ENCODE measurements around the gene DAP. TPM values are rescaled to one million over a fixed set of nuclear protein-coding genes. Genes with fewer than 3 reads are reported as not detected.

DAP gene
- total and polyA plus RNA-seq, 2 experiments from 2014 or later = 35.7 to 37.6 TPM

DNA sequence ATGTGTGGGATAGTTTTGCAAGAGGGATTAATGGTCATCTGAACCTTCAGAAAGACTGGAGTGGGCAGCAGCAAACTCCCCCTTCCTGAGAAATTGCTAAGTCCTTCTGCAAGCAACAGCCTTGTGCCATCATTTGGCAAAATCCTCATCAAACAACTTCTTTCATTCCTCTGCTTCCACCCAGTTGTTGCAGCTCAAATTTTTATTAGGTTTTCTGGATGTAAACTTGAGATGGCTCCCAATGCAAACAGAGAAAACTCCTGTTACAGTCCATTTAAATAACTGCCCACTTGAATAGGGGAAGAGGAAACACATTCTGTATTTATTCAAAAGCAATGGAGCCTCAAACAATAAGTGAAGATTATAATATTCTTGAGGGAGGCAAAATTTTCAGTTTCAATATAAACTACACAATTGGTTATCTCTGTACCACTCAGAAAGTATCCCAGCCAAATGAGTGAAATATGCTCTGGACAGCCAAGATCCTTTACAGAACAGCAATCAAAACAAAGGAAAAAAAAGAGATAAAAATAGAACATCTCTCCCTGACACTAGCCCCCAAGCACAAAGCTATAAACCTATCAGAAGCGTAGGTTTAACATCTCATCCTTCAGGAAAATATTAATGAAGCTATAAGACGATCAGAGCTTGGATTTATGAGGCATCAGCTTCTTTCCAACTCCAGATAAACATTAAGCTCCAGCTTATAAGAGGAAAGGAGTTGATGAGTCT is 17.3 kb upstream of the DAP start:
- peaks cover 4% of the 10 kb centered on the region for H3K27me3 Mint-ChIP-seq (ENCODE audit: insufficient read depth, low read depth, poor library complexity)
- no peaks in the 10 kb centered on the region for H3K79me2 ChIP-seq (replicated peaks; ENCODE audit: insufficient read depth)
- no peaks in the 10 kb centered on the region for H3K27me3 ChIP-seq (ENCODE audit: insufficient read depth)
- H3K36me3 ChIP-seq (ENCODE audit: insufficient read depth) = no peaks in the 10 kb centered on the region
- no peak overlapping the region for H3K4me3 ChIP-seq
- no peaks in the 10 kb centered on the region for H4K20me1 ChIP-seq (replicated peaks; ENCODE audit: insufficient read depth)
- H3K4me1 ChIP-seq (ENCODE audit: insufficient read depth) = no peaks in the 10 kb centered on the region
- no peak overlapping the region for H3K27ac Mint-ChIP-seq
- H3K27ac ChIP-seq (ENCODE audit: low read depth) = no peak overlapping the region
- H3K4me2 ChIP-seq = no peak overlapping the region
- H3K4me3 Mint-ChIP-seq = no peak overlapping the region
- H3K4me1 Mint-ChIP-seq = no peaks in the 10 kb centered on the region
- peaks cover 4% of the 10 kb centered on the region; the same call in 1 of the 2 replicates for H3K9me2 ChIP-seq (ENCODE audit: insufficient read depth)
- H2AFZ ChIP-seq = no peak overlapping the region
- DNase-seq (ENCODE audit: low spot score) = no peak
- ATAC-seq = no peak
- H3K36me3 Mint-ChIP-seq (ENCODE audit: low read depth) = peaks cover 9% of the 10 kb centered on the region; the same call in 2 of the 3 replicates
- TF ChIP-seq EZH2phosphoT487 (IDR thresholded peaks at IDR 0.05; ENCODE audit: unreplicated experiment) (no peak), STAT1 (IDR thresholded peaks at IDR 0.05; ENCODE audit: unreplicated experiment) (no peak)
- TF ChIP-seq, protein P1, sequence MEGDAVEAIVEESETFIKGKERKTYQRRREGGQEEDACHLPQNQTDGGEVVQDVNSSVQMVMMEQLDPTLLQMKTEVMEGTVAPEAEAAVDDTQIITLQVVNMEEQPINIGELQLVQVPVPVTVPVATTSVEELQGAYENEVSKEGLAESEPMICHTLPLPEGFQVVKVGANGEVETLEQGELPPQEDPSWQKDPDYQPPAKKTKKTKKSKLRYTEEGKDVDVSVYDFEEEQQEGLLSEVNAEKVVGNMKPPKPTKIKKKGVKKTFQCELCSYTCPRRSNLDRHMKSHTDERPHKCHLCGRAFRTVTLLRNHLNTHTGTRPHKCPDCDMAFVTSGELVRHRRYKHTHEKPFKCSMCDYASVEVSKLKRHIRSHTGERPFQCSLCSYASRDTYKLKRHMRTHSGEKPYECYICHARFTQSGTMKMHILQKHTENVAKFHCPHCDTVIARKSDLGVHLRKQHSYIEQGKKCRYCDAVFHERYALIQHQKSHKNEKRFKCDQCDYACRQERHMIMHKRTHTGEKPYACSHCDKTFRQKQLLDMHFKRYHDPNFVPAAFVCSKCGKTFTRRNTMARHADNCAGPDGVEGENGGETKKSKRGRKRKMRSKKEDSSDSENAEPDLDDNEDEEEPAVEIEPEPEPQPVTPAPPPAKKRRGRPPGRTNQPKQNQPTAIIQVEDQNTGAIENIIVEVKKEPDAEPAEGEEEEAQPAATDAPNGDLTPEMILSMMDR (conservative IDR thresholded peaks at IDR 0.05; ENCODE audit: low read depth in 2 of 2) = no peak
- TF ChIP-seq, protein P2, sequence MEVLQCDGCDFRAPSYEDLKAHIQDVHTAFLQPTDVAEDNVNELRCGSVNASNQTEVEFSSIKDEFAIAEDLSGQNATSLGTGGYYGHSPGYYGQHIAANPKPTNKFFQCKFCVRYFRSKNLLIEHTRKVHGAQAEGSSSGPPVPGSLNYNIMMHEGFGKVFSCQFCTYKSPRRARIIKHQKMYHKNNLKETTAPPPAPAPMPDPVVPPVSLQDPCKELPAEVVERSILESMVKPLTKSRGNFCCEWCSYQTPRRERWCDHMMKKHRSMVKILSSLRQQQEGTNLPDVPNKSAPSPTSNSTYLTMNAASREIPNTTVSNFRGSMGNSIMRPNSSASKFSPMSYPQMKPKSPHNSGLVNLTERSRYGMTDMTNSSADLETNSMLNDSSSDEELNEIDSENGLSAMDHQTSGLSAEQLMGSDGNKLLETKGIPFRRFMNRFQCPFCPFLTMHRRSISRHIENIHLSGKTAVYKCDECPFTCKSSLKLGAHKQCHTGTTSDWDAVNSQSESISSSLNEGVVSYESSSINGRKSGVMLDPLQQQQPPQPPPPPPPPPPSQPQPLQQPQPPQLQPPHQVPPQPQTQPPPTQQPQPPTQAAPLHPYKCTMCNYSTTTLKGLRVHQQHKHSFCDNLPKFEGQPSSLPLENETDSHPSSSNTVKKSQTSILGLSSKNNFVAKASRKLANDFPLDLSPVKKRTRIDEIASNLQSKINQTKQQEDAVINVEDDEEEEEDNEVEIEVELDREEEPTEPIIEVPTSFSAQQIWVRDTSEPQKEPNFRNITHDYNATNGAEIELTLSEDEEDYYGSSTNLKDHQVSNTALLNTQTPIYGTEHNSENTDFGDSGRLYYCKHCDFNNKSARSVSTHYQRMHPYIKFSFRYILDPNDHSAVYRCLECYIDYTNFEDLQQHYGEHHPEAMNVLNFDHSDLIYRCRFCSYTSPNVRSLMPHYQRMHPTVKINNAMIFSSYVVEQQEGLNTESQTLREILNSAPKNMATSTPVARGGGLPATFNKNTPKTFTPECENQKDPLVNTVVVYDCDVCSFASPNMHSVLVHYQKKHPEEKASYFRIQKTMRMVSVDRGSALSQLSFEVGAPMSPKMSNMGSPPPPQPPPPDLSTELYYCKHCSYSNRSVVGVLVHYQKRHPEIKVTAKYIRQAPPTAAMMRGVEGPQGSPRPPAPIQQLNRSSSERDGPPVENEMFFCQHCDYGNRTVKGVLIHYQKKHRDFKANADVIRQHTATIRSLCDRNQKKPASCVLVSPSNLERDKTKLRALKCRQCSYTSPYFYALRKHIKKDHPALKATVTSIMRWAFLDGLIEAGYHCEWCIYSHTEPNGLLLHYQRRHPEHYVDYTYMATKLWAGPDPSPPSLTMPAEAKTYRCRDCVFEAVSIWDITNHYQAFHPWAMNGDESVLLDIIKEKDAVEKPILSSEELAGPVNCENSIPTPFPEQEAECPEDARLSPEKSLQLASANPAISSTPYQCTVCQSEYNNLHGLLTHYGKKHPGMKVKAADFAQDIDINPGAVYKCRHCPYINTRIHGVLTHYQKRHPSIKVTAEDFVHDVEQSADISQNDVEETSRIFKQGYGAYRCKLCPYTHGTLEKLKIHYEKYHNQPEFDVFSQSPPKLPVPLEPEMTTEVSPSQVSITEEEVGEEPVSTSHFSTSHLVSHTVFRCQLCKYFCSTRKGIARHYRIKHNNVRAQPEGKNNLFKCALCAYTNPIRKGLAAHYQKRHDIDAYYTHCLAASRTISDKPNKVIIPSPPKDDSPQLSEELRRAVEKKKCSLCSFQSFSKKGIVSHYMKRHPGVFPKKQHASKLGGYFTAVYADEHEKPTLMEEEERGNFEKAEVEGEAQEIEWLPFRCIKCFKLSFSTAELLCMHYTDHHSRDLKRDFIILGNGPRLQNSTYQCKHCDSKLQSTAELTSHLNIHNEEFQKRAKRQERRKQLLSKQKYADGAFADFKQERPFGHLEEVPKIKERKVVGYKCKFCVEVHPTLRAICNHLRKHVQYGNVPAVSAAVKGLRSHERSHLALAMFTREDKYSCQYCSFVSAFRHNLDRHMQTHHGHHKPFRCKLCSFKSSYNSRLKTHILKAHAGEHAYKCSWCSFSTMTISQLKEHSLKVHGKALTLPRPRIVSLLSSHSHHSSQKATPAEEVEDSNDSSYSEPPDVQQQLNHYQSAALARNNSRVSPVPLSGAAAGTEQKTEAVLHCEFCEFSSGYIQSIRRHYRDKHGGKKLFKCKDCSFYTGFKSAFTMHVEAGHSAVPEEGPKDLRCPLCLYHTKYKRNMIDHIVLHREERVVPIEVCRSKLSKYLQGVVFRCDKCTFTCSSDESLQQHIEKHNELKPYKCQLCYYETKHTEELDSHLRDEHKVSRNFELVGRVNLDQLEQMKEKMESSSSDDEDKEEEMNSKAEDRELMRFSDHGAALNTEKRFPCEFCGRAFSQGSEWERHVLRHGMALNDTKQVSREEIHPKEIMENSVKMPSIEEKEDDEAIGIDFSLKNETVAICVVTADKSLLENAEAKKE (CRISPR knock-in tag; IDR thresholded peaks at IDR 0.05) = no peak
- peaks cover 29% of the 10 kb centered on the region for H3K9me3 Mint-ChIP-seq
- H3F3A ChIP-seq (replicated peaks; ENCODE audit: low read depth) = no peaks in the 10 kb centered on the region
